Skeletal muscle satellite cell (primary cell): Measurements from ENCODE around the gene VCX3B.
"Not testable (repeated sequence)": the region's sequence is repeated elsewhere in the genome, so short reads cannot be mapped to it uniquely, and the experiment has no call there.

Source experiments
- H3K27me3 ChIP-seq: 2 replicates; pipeline ENCODE4 v1.7.0; 2013; ENCODE audit warnings: low read length; ENCODE audit not compliant: control insufficient read depth, insufficient read depth
- H3K36me3 ChIP-seq: 2 replicates; pipeline ENCODE4 v1.7.0; 2013; ENCODE audit warnings: mild to moderate bottlenecking, control low read depth, low read length; ENCODE audit not compliant: insufficient read depth
- H3K4me1 ChIP-seq: 2 replicates; pipeline ENCODE4 v1.7.0; 2013; ENCODE audit warnings: low read length; ENCODE audit not compliant: control insufficient read depth, insufficient read depth
- H3K4me2 ChIP-seq: 2 replicates; pipeline ENCODE4 v1.7.0; 2013; ENCODE audit warnings: mild to moderate bottlenecking, low read length
- H3K4me3 ChIP-seq: 2 replicates; pipeline ENCODE4 v1.7.0; 2013; ENCODE audit warnings: low read length
- H3K9ac ChIP-seq: 2 replicates; pipeline ENCODE4 v1.7.0; 2013; ENCODE audit warnings: mild to moderate bottlenecking, low read depth, low read length, moderate library complexity
- H3K9me3 ChIP-seq: replicated peaks from 2 replicates; pipeline ENCODE4 v1.7.0; 2013; ENCODE audit warnings: mild to moderate bottlenecking, control low read depth, low read length

The VCX3B gene

DNA sequence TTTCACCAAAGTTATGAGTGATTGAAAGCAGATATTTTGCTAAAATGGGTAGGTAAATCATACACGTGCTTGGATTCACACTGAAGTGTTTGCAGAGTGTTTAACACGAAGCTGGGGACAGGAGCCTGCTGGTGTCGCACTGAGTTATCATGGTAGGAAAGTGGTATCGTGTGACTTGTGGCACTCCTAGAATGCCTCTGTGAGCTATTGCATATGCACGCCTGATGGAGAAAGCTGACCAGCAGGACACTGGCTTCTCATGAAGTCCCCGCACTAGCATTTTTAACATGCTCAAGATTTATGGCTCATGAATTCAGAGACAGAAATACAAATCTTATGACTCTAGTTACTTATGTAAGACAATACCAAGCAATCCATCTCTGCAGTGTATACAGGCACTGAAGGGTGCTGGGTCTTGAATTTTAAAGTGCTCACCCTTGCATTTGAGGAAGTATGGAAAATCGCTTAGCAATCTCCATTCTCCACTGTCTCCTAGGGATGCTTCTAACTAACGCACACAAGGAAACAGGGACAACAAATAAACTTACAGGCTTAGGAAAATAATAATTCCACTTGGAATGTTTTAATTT, 19.8 kb downstream of the VCX3B start:
- no peaks in the 10 kb centered on the region for H3K36me3 ChIP-seq
- no peaks in the 10 kb centered on the region for H3K9me3 ChIP-seq
- H3K4me2 ChIP-seq = no peak overlapping the region
- no peaks in the 10 kb centered on the region for H3K27me3 ChIP-seq
- no peak overlapping the region for H3K4me3 ChIP-seq
- H3K9ac ChIP-seq = no peak overlapping the region
- no peaks in the 10 kb centered on the region for H3K4me1 ChIP-seq

DNA sequence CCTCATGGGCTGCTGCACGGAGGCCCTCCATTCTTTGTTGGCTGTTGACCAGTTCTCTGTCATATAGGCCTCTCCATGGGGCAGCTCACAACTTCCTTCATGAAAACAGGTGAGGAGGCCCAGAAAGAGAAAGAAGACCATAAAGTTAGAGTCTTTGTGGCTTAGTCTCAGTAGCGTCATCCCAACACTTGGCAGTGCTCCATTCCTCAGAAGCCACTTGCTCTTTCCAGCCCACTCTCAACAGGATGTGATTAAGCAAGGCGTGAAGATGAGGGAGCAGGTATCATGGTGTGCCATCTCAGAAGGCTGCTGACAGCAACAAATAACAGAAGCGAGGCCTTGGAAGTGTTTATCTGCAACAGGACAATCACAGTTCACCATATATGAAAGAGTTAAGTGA, 30.4 kb downstream of the VCX3B start:
- not testable (repeated sequence) for H3K9ac ChIP-seq, H3K4me2 ChIP-seq, H3K4me1 ChIP-seq, H3K9me3 ChIP-seq, H3K27me3 ChIP-seq, H3K4me3 ChIP-seq, H3K36me3 ChIP-seq

DNA sequence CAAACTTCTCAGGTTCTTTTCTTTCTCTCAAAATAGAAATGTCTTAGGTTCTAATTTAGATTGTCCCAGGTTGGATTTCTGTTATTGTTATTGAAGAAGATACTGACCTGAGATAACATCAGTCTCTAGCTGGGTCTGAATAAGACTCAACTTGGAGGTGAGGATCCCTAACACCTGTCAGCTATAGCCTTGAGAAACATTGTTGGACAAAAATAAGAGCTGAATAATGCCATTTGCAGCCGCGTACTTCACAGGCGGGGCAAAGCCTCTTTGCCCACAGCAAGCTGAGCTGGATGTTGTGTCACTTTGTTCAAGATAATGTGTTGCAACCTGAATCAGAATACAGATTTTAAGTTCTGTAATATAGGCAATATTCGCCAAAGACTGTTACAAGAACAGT, 35.6 kb downstream of the VCX3B start:
- Histone ChIP-seq H3K4me3 (no peak overlapping the region), H3K4me2 (no peak overlapping the region), H3K9me3 (peaks cover 3% of the 10 kb centered on the region), H3K27me3 (no peaks in the 10 kb centered on the region), H3K36me3 (no peaks in the 10 kb centered on the region), H3K4me1 (no peaks in the 10 kb centered on the region), H3K9ac (no peak overlapping the region)

DNA sequence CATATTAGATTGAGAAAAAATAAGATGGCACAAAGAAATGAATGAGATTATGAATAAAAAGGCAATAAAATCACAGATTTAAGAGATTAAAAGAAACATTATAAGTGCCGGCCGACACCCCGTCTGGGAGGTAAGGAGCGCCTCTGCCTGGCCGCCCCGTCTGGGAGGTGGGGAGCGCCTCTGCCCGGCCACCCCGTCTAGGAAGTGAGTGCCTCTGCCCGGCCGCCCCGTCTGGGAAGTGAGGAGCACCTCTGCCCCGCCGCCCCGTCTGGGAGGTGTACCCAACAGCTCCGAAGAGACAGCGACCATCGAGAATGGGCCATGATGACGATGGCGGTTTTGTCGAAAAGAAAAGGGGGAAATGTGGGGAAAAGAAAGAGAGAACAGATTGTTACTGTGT, 37.5 kb downstream of the VCX3B start:
- not testable (repeated sequence) for H3K9me3 ChIP-seq, H3K27me3 ChIP-seq, H3K9ac ChIP-seq, H3K4me2 ChIP-seq, H3K4me1 ChIP-seq, H3K36me3 ChIP-seq, H3K4me3 ChIP-seq

DNA sequence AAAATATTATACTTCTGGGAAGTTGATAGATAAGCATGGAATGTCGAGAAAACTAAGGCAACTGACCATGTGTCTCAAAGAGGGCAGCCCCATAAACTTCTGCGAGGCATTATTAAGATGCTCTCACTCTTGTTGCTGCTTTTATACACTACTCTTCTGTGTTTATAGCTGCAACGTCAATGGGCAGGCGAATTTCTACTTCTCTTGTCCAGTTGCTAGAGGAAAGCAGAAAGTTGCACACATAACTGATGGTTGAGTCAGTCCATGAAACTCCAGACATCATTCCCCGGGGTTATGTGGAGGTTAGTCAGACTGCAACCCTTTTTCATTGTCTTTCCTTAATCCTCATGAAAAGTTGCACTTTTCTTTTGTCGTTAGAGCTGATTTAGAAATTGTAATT, 39.8 kb downstream of the VCX3B start:
- Histone ChIP-seq H3K36me3 (no peaks in the 10 kb centered on the region), H3K9me3 (peaks cover 3% of the 10 kb centered on the region), H3K27me3 (no peaks in the 10 kb centered on the region)

More for the DNA sequence above, 39.8 kb downstream of the VCX3B start:
- no peak overlapping the region for H3K4me2 ChIP-seq
- H3K4me1 ChIP-seq = no peaks in the 10 kb centered on the region
- no peak overlapping the region for H3K4me3 ChIP-seq
- H3K9ac ChIP-seq = no peak overlapping the region
